ENCODE data around the gene TMOD1. TPM values are rescaled to one million over a fixed set of nuclear protein-coding genes. Genes with fewer than 3 reads are reported as not detected.
A peak's percentile ranks its signal among the peaks of the same experiment; 100 is the strongest.

TMOD1 gene
- polyA plus RNA-seq, 1 of the 3 experiments (the other 2 are of a cell fraction) = 0.54 TPM

DNA sequence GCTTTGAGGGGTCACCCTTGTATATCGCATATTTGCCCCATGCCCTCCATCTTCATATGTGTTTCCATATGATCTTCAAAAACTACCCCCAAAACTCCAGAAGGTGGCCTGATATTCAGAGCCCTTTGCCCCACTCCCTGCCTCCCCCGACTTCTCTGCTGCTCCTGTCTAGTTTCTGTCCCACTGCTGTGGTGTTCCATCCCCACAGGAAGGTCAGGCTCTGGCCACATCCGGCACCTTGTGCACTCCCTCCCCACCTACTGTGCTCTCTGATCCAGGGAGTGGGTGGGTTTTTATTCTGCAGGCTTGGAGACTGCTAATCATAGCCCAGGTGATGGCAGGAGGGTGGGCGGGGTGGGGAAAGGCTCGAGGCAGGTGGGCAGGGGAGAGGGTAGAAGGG is 52.4 kb downstream of the TMOD1 start:
- H3K9ac ChIP-seq = no peak overlapping the region
- ChIA-PET CTCF (no interaction called here), POLR2A (no interaction called here)
- H3K4me2 ChIP-seq = no peak overlapping the region
- 0 out of 2 replicates have a peak, but pooled peaks cover 16% of the 10 kb centered on the region for H3K27me3 ChIP-seq (ENCODE audit: insufficient read depth)
- H4K20me1 ChIP-seq (ENCODE audit: insufficient read depth) = no peaks in the 10 kb centered on the region
- no peaks in the 10 kb centered on the region for H3F3A ChIP-seq (replicated peaks; ENCODE audit: insufficient read depth)
- no peak overlapping the region for H2AFZ ChIP-seq (ENCODE audit: low read depth)
- TF ChIP-seq CHD2 (IDR thresholded peaks at IDR 0.05; ENCODE audit: low read length, partially characterized antibody) (no peak), POLR2AphosphoS5 (IDR thresholded peaks at IDR 0.05; ENCODE audit: low read depth, low read length) (no peak), ELF1 (IDR thresholded peaks at IDR 0.05) (no peak), RCOR1 (IDR thresholded peaks at IDR 0.05; ENCODE audit: low read length) (no peak), FOXJ3 (CRISPR knock-in tag; IDR thresholded peaks at IDR 0.05) (no peak), RAD21 (IDR thresholded peaks at IDR 0.05; ENCODE audit: low read length) (no peak), RFX5 (IDR thresholded peaks at IDR 0.05; ENCODE audit: low read length) (no peak), RXRA (IDR thresholded peaks at IDR 0.05; ENCODE audit: borderline replicate concordance, low read depth) (no peak), NFIC (IDR thresholded peaks at IDR 0.05; ENCODE audit: borderline replicate concordance) (no peak)
- WGBS (ENCODE audit: low lambda C conversion rate) = 49% methylated on average over 5 of the region's 5 CpGs
- DNase-seq = no peak
- H3K9me3 ChIP-seq = no peaks in the 10 kb centered on the region
- peaks cover 0 to 7% of the 10 kb centered on the region in 2 experiments for H3K36me3 ChIP-seq (replicated peaks in 1 of 2; ENCODE audit: control insufficient read depth in 1 of 2, insufficient read depth in 2 of 2, low read length in 1 of 2)
- peaks cover 0 to 55% of the 10 kb centered on the region in 2 experiments; a peak in 2 of 4 replicates for H3K4me1 ChIP-seq (ENCODE audit: control insufficient read depth in 1 of 2, insufficient read depth in 2 of 2, low read depth in 1 of 2, low read length in 1 of 2)
- H3K79me2 ChIP-seq (ENCODE audit: insufficient read depth) = no peaks in the 10 kb centered on the region
- H3K4me3 ChIP-seq (ENCODE audit: low read depth in 2 of 2, low read length in 1 of 2) = no peak overlapping the region
- H3K9me2 ChIP-seq = no peaks in the 10 kb centered on the region
- H3K27ac ChIP-seq (ENCODE audit: low read depth in 2 of 2, low read length in 1 of 2) = no peak overlapping the region

DNA sequence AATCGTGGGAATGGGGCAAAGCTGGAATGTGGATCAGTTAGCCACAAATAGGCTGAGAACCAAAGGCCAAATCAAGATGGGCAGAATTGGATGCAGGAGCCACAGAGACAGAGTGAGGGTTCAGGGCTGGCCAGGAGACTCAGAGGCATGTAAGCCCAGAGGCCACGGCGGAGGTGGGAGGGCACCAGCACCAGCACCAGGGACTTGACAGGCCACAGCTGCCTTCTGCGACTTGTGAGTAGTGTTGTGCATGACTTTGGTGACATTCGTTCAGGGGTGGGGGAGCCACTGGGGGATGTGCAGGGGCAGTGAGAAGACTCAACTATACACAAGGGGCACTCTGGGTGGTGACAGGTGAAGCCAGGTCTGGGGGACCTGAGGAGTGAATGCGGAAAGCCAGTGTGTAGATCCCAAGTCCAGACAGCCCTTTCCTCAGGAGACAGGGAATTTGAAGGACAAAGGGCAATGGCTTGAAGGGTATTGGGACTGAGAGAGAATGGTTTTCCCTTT is 53.2 kb downstream of the TMOD1 start:
- no peaks in the 10 kb centered on the region for H3K79me2 ChIP-seq (ENCODE audit: insufficient read depth)
- H3K27ac ChIP-seq (ENCODE audit: low read depth in 2 of 2, low read length in 1 of 2) = peak overlapping the region in 1 of 2 experiments; percentile 93; a peak in 1 of 4 replicates
- H3K9ac ChIP-seq = no peak overlapping the region
- no peaks in the 10 kb centered on the region for H3K9me3 ChIP-seq
- DNase-seq = no peak
- 62% methylated on average over 3 of the region's 6 CpGs for WGBS (ENCODE audit: low lambda C conversion rate)
- peaks cover 0 to 7% of the 10 kb centered on the region in 2 experiments for H3K36me3 ChIP-seq (replicated peaks in 1 of 2; ENCODE audit: control insufficient read depth in 1 of 2, insufficient read depth in 2 of 2, low read length in 1 of 2)
- ChIA-PET CTCF (interaction anchor here (1.0 to 2.4 kb wide), 2 partner anchors 44 to 53 kb away, joined by 4 to 9 read pairs; partner anchors contain the start of gene TMOD1), POLR2A (no interaction called here)
- TF ChIP-seq POLR2AphosphoS5 (IDR thresholded peaks at IDR 0.05; ENCODE audit: low read depth, low read length) (no peak), CHD2 (IDR thresholded peaks at IDR 0.05; ENCODE audit: low read length, partially characterized antibody) (no peak), GATA2 (CRISPR knock-in tag; IDR thresholded peaks at IDR 0.05) (no peak), SMC3 (IDR thresholded peaks at IDR 0.05; ENCODE audit: low read depth, low read length) (no peak), JUND (IDR thresholded peaks at IDR 0.05) (no peak), RFX5 (IDR thresholded peaks at IDR 0.05; ENCODE audit: low read length) (no peak), NFIC (IDR thresholded peaks at IDR 0.05; ENCODE audit: borderline replicate concordance) (no peak), YY1 (IDR thresholded peaks at IDR 0.05; ENCODE audit: low read depth) (no peak), GABPA (IDR thresholded peaks at IDR 0.05; ENCODE audit: low read depth) (no peak)
- TF ChIP-seq, protein P1, sequence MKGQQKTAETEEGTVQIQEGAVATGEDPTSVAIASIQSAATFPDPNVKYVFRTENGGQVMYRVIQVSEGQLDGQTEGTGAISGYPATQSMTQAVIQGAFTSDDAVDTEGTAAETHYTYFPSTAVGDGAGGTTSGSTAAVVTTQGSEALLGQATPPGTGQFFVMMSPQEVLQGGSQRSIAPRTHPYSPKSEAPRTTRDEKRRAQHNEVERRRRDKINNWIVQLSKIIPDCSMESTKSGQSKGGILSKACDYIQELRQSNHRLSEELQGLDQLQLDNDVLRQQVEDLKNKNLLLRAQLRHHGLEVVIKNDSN (IDR thresholded peaks at IDR 0.05; ENCODE audit: borderline replicate concordance, low read depth) = no peak
- TF ChIP-seq, protein P2, sequence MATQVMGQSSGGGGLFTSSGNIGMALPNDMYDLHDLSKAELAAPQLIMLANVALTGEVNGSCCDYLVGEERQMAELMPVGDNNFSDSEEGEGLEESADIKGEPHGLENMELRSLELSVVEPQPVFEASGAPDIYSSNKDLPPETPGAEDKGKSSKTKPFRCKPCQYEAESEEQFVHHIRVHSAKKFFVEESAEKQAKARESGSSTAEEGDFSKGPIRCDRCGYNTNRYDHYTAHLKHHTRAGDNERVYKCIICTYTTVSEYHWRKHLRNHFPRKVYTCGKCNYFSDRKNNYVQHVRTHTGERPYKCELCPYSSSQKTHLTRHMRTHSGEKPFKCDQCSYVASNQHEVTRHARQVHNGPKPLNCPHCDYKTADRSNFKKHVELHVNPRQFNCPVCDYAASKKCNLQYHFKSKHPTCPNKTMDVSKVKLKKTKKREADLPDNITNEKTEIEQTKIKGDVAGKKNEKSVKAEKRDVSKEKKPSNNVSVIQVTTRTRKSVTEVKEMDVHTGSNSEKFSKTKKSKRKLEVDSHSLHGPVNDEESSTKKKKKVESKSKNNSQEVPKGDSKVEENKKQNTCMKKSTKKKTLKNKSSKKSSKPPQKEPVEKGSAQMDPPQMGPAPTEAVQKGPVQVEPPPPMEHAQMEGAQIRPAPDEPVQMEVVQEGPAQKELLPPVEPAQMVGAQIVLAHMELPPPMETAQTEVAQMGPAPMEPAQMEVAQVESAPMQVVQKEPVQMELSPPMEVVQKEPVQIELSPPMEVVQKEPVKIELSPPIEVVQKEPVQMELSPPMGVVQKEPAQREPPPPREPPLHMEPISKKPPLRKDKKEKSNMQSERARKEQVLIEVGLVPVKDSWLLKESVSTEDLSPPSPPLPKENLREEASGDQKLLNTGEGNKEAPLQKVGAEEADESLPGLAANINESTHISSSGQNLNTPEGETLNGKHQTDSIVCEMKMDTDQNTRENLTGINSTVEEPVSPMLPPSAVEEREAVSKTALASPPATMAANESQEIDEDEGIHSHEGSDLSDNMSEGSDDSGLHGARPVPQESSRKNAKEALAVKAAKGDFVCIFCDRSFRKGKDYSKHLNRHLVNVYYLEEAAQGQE (IDR thresholded peaks at IDR 0.05; ENCODE audit: low read depth, low read length) = no peak
- TF ChIP-seq, protein P3, sequence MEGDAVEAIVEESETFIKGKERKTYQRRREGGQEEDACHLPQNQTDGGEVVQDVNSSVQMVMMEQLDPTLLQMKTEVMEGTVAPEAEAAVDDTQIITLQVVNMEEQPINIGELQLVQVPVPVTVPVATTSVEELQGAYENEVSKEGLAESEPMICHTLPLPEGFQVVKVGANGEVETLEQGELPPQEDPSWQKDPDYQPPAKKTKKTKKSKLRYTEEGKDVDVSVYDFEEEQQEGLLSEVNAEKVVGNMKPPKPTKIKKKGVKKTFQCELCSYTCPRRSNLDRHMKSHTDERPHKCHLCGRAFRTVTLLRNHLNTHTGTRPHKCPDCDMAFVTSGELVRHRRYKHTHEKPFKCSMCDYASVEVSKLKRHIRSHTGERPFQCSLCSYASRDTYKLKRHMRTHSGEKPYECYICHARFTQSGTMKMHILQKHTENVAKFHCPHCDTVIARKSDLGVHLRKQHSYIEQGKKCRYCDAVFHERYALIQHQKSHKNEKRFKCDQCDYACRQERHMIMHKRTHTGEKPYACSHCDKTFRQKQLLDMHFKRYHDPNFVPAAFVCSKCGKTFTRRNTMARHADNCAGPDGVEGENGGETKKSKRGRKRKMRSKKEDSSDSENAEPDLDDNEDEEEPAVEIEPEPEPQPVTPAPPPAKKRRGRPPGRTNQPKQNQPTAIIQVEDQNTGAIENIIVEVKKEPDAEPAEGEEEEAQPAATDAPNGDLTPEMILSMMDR (IDR thresholded peaks at IDR 0.05) = no peak
- TF ChIP-seq, protein P4, sequence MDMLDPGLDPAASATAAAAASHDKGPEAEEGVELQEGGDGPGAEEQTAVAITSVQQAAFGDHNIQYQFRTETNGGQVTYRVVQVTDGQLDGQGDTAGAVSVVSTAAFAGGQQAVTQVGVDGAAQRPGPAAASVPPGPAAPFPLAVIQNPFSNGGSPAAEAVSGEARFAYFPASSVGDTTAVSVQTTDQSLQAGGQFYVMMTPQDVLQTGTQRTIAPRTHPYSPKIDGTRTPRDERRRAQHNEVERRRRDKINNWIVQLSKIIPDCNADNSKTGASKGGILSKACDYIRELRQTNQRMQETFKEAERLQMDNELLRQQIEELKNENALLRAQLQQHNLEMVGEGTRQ (IDR thresholded peaks at IDR 0.05; ENCODE audit: borderline replicate concordance, low read depth, low read length) = no peak
- H3K4me2 ChIP-seq = no peak overlapping the region
- no peak overlapping the region for H2AFZ ChIP-seq (ENCODE audit: low read depth)
- H3K27me3 ChIP-seq (ENCODE audit: insufficient read depth) = 0 out of 2 replicates have a peak, but pooled peaks cover 16% of the 10 kb centered on the region
- H4K20me1 ChIP-seq (ENCODE audit: insufficient read depth) = no peaks in the 10 kb centered on the region
- H3K9me2 ChIP-seq = no peaks in the 10 kb centered on the region
- no peak overlapping the region for H3K4me3 ChIP-seq (ENCODE audit: low read depth in 2 of 2, low read length in 1 of 2)
- no peaks in the 10 kb centered on the region for H3F3A ChIP-seq (replicated peaks; ENCODE audit: insufficient read depth)
- peaks cover 0 to 58% of the 10 kb centered on the region in 2 experiments; a peak in 2 of 4 replicates for H3K4me1 ChIP-seq (ENCODE audit: control insufficient read depth in 1 of 2, insufficient read depth in 2 of 2, low read depth in 1 of 2, low read length in 1 of 2)
